Measurements from ENCODE around the gene DMTF1.
A peak's percentile ranks its signal among the peaks of the same experiment; 100 is the strongest.
"Not testable (repeated sequence)": the region's sequence is repeated elsewhere in the genome, so short reads cannot be mapped to it uniquely, and the experiment has no call there.

The DMTF1 gene, protein sequence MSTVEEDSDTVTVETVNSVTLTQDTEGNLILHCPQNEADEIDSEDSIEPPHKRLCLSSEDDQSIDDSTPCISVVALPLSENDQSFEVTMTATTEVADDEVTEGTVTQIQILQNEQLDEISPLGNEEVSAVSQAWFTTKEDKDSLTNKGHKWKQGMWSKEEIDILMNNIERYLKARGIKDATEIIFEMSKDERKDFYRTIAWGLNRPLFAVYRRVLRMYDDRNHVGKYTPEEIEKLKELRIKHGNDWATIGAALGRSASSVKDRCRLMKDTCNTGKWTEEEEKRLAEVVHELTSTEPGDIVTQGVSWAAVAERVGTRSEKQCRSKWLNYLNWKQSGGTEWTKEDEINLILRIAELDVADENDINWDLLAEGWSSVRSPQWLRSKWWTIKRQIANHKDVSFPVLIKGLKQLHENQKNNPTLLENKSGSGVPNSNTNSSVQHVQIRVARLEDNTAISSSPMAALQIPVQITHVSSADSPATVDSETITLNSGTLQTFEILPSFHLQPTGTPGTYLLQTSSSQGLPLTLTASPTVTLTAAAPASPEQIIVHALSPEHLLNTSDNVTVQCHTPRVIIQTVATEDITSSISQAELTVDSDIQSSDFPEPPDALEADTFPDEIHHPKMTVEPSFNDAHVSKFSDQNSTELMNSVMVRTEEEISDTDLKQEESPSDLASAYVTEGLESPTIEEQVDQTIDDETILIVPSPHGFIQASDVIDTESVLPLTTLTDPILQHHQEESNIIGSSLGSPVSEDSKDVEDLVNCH

GRCh38 chr7:87152112-87152896 is at the start of gene DMTF1:
TSS of gene DMTF1 (plus strand) at chr7:87152453. CDS start at chr7:87164942, 12,489 bp downstream.
- peak; percentile 70 for DNase-seq (ENCODE audit: low read depth, low spot score)

- no peak for DNase-seq (ENCODE audit: low read depth, low spot score)
Measured at GRCh38 chr7:87105401-87105800, 46.9 kb upstream of the DMTF1 start.

DNA sequence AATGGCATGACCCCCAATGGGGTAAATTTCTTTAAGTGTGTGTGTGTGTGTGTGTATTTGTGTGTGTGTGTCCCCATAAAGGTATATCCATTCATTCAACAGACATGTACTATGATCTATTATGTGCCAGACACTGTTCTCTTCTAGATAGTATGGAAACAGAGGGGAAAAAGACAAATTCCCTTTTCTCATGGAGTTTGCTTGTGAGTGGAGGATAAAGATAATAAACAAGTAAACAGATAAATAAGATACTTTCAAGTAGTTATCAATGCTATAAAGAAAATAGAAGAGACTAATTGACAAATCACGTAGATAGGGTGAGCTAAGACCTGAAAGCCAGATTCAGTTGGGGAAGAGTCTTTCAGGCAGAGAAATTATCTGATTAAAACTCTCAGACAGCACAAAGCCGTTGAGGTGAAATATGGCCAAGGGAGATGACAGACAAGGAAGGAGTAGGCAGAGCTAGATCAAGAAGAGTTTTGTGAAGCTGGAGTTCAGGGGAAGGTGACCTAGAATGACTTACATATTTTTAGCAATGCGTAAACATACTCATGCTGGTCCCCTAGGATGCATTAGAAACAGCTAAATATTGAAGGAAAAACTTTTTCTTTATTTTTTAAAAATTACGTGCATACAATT is 45.2 kb upstream of the DMTF1 start:
- DNase-seq (ENCODE audit: low read depth, low spot score): no peak

- no peak for DNase-seq (ENCODE audit: low read depth, low spot score)
Measured at GRCh38 chr7:87107949-87108776, 44.1 kb upstream of the DMTF1 start.

DNA sequence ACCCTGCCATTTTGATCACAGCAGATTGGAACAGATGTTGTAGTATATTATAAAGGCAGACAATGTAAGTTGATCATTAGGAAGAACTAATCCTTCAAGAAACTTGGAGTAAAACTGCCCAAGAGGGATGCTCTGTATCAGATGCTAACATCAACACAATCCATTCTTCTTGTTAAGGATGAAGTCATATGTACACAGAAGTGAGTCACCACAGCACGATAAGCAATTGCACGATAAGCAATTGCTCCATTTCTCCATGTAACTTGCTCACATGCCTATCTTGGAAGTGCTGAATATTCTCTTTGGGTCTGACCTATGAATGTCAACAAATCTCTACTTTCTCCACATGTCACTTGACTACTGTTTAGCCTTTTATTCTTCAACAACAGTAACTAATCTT is 41.5 kb upstream of the DMTF1 start:
- DNase-seq (ENCODE audit: low read depth, low spot score): no peak

DNA sequence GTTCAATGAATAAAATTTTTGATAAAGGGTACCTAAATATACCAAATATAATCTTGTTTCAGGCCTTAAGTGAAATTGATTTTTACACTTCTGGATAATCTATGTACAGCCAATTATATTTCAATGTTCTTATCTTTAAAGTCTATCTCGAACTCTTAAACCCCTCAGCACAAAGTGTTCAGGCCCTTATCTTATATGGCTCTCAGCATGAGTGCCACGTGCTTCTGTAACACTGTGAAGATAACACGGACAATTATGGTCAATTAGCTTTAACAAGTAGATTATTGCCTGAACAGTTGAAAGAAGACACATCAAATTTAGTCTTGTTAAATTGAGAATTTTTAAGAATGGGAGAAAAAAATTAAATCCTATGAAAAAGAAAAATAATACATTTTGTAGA is 40.4 kb upstream of the DMTF1 start:
- no peak for DNase-seq (ENCODE audit: low read depth, low spot score)

DNA sequence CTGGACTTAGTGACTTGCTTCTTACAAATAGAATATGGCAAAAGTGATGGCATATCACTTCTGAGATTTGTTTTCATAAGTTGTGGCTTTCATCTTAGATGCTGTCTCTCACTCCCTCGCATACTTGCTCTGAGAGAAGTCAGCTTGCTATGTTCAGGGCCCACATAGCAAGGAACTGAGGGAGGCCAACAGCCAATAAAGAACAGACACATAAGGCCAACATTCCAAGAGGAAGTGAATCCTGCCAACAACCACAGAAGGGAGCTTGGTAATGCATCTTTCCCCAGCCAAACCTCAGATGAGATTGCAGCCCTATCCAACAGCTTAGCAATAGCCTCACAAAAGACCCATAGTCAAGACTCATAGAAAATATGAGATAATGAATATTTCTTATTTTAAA is 39.2 kb upstream of the DMTF1 start:
- DNase-seq (ENCODE audit: low read depth, low spot score): no peak

DNA sequence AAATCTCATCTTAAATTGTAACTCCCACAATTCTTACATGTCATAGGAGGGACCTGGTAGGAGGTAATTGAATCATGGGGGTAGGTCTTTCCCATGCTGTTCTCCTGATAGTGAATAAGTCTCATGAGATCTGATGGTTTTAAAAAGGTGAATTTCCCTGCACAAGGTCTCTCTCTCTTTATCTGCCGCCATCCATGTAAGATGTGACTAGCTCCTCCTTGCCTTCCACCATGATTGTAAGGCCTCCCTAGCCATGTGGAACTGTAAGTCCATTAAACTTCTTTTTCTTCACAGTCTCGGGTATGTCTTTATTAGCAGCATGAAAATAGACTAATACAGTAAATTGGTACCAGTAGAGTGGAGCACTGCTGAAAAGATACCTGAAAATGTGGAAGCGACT is 38.3 kb upstream of the DMTF1 start:
- not testable (repeated sequence) for DNase-seq (ENCODE audit: low read depth, low spot score)

DNA sequence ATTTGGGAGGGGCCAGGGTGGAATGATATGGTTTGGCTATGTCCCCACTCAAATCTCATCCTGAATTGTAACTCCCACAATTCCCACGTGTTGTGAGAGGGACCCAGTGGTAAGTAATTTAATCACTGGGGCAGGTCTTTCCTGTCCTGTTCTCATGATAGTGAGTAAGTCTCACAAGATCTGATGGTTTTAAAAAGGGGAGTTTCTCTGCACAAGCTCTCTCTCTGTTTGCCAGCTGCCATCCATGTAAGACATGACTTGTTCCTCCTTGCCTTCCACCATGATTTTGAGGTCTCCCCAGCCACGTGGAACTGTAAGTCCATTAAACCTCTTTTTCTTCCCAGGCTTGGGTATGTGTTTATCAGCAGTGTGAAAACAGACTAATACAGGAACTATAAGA is 36.5 kb upstream of the DMTF1 start:
- DNase-seq (ENCODE audit: low read depth, low spot score): not testable (repeated sequence)

GRCh38 chr7:87116315-87116714 is 35.9 kb upstream of the DMTF1 start:
- DNase-seq (ENCODE audit: low read depth, low spot score): no peak

- no peak for DNase-seq (ENCODE audit: low read depth, low spot score)
Measured at GRCh38 chr7:87119581-87119980, 32.7 kb upstream of the DMTF1 start.

DNA sequence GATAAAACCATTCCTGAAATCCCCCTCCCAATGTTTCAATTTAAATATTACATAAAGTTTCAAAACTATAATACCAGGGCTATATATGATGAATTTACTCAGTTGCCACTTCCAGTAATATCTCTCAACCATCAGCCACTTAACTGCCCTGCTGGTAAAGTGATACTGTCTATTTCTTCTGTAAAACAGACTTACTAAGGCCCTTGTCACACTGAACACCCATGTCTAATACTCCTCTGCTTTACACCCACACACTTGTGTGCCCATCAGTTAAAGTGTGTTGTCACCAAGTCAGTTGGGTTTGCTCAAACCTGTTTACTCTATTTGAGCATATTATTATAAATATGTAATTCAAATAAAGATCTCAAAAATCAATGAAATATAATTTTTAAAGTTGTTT is 29.1 kb upstream of the DMTF1 start:
- DNase-seq (ENCODE audit: low read depth, low spot score): no peak

DNA sequence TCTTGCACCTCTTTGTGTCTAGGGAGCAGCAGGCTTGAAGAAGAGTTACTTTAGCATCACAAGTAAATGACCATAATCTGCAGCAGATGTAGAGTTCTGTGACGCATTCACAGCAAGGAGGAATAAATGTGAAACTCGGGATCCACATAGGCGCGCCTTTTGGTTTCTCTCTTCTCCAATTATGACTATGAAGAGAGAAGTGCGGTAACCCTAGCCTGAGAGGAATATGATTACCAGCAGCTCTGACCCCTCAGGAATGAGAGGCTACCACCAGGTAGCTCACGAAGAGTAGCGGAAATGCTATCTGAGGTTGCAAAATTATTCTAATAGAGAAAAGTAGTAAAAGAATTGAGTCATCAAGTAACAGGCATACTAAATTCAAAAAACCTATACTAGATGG is 25.2 kb upstream of the DMTF1 start:
- no peak for DNase-seq (ENCODE audit: low read depth, low spot score)

GRCh38 chr7:87128861-87129267 is 23.4 kb upstream of the DMTF1 start:
- DNase-seq (ENCODE audit: low read depth, low spot score): no peak

- no peak for DNase-seq (ENCODE audit: low read depth, low spot score)
Measured at GRCh38 chr7:87129332-87129731, 22.9 kb upstream of the DMTF1 start.

DNA sequence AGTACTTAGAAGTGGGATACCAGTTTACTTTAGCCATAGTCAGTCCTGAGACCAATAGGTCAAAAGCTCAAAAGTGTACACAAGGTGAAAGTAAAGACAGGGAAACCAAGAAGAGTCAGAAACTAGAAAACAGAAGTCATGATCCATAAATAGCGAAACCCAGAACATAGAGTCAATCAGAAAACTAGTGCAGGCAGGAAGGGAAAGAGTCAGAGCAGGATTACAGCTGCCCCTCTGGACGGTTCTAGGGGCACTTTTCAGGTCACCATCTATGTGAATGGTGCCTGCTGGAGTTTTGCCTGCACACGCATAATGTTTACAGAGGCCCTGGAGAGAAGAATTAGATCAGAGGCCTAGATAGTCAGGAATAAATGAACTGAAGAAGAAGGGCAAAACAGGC is 22.4 kb upstream of the DMTF1 start:
- DNase-seq (ENCODE audit: low read depth, low spot score): no peak

- no peak for DNase-seq (ENCODE audit: low read depth, low spot score)
Measured at GRCh38 chr7:87131771-87132170, 20.5 kb upstream of the DMTF1 start.

GRCh38 chr7:87137271-87137670 is 15.0 kb upstream of the DMTF1 start:
- no peak for DNase-seq (ENCODE audit: low read depth, low spot score)

GRCh38 chr7:87139514-87139913 is 12.7 kb upstream of the DMTF1 start:
- DNase-seq (ENCODE audit: low read depth, low spot score): no peak

DNA sequence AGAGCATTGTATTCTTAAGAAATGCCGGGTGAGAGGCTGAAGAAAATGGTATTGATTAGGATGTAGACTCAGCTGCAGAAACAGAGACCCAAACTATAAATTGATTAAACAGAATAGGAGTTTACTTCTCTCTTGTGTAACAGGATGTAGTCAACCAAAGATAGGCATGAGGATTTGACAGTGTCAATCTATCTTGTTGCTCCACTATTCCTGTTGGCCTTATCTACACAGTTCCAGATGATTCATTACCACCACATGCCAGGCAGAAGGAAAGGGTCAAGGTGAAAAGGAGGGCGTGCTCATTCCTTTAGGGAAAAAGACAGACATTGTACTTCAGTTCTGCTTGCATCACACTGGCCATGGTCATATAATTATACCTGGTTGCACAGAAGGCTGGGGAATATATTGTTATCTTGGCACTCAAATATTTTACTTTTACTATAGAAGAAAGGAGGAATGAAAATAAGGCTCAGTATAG is 11.9 kb upstream of the DMTF1 start:
- DNase-seq (ENCODE audit: low read depth, low spot score): no peak

DNA sequence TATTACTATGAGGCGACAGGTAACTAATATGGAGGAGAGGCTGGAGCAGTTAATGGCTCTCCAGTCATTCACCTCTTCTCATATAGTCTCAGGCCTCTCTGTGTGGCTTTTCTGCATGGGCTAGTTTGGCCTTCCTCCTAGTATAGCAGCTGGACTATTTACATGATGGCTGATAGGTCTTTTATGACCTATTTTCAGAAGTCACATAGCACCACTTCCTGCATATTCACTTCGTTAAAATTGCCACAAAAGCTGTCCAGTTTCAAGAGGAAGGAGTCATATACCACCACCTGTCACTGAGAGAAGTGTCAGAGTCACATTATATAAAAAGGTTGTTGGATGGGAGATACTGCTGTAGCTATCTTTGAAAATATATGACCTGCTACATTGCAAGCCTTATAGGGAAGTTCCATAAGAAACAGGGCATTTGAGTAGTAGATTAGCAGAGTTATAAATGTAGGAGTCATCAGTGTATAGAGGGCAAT is 8.0 kb upstream of the DMTF1 start:
- DNase-seq (ENCODE audit: low read depth, low spot score): no peak

Measured in activated naive CD8-positive, alpha-beta T cell treated with anti-CD3 and anti-CD28 coated beads, Interleukin-2, amount 50 U/mL, for 16 hours (primary cell).